SHP77 (cell line): ENCODE measurements around the gene FBXL17.

Source experiments
- DNase-seq, 2 experiments: peaks; one replicate each; lab custom pipeline; 2025; lab: John Stamatoyannopoulos, UW

Gene FBXL17

DNA sequence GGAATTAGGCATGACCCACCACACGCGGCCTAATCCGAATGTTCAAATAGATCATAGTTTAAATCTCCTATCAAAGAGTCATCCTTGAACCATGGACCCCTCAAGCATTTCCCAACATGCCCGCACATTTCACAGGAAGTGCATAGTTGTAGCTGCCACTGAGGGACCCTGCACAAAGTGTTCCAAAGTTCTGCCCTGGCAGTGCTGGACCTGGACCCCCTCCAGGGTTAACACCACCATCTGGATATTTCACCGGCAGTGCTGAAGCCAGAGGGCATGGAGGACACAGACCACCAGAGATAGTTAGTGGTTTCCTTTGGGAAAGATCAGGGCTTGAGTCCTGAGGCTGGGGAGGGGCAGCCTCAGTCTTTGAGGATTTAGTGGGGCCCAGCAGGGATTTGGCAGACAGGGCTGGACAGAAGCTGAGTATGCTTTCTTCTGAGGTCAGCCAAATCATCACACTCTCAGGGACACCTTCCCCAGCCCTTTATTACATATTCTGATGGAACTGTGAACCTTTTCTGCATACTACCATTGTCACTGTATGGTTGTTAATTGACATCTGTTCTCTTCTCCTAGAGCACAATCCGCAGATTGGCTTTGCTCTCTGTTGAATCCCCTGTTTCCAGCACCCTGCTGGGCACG is 567.6 kb downstream of the FBXL17 start:
- DNase-seq: no peak

GRCh38 chr5:107813559-107813958 is 568.3 kb downstream of the FBXL17 start:
- DNase-seq: no peak

DNA sequence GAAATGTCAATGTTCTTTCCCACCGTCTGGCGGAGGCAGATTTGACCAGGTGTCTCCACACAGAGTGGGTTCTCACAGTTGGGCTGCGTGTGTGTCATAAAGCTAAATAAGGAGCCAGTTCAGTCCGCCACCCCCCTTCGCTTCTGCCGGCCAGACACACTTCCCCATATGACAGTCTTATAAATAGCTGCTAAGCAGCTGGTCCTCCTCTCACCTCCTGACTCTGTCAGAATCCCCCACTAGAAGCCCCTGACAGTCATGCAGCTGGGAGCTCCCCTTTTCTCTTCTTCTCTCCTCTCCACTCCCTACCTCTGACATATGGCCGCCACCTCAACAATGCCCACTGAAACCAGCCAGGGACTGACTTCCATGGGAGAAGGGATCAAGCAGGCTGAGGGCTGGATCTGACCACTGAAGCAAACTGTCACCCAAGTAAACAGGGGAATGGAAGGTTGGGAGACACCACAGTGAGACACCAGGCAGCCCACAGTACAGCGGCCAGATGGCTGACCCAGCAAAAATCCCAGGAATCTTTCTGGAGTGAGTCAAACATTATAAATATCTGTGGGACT is 569.2 kb downstream of the FBXL17 start:
- no peak for DNase-seq

DNA sequence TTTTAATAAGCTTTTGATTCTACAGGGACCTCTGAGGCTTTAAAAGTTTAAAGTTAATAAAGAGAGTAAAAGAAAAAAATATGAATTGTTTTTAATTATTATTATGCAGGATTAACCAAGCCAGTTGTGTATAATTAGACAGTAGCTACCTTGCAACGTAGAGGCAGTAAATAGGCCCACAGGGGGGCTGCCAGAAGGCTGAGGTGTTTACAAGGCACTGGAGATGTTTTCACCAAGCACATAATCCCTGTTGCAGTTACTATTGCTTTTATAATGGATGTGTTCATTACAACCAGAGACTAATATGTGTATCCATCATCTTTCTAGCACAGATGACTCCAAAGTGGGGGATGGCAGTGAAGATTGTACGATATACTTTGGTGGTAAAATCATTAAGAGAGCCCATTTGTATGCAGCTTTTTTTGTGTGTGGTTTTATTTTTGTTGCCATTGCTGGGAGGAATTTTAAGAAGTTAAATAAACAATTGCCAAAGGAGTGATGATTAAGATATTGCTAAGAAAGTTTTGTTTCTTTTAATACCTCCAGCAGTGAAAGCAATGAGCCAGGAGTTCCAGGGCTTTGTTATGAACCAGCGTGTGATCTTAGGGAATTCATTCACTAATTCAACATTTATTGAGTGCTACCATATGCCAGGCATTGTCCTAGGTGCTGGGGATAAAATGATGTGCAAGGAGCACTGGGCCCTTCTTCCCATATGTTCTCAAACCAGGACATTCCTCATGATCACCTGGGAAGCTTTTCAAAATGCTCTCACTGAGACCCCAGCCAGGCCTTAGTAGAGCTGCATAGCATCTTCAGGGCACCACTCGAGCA is 572.5 kb downstream of the FBXL17 start:
- no peak for DNase-seq
